HEK293T (cell line): Measurements from ENCODE around the gene CCDC136.

ENCODE experiments used
- FOXM1 ChIP-seq: fragments of 450-650 bp; IDR thresholded peaks from 2 replicates; pipeline ENCODE4 v1.6.1; 2017; ENCODE audit warnings: mild to moderate bottlenecking, borderline replicate concordance
- HDGF ChIP-seq: fragments of 450-650 bp; IDR thresholded peaks from 2 replicates; pipeline ENCODE4 v1.6.1; 2017; ENCODE audit warnings: antibody characterized with exemption, borderline replicate concordance
- PKNOX1 ChIP-seq: fragments of 450-650 bp; IDR thresholded peaks from 2 replicates; pipeline ENCODE4 v1.6.1; 2016
- SP1 ChIP-seq: fragments of 450-650 bp; IDR thresholded peaks from 2 replicates; pipeline ENCODE4 v1.6.1; 2017

GRCh38 chr7:128858380-128859231, 66.8 kb downstream of the CCDC136 start:
- TF ChIP-seq PKNOX1 (no peak), SP1 (no peak), FOXM1 (no peak), HDGF (no peak)
